Loucy (cell line): ENCODE results near the gene OR10A6.

Source experiments
- EZH2phosphoT487 ChIP-seq: fragments of 200-600 bp; IDR thresholded peaks from 2 replicates; pipeline ENCODE4 v1.6.1; 2018; ENCODE audit warnings: antibody characterized with exemption, mild to moderate bottlenecking, moderate library complexity, borderline replicate concordance
- TF ChIP-seq, protein P1 (sequence below): fragments of 200-600 bp; sonication (generic); conservative IDR thresholded peaks from 2 replicates; pipeline ENCODE4 v1.5.1; 2014; ENCODE audit warnings: mild to moderate bottlenecking, antibody characterized with exemption, low read length

DNA sequence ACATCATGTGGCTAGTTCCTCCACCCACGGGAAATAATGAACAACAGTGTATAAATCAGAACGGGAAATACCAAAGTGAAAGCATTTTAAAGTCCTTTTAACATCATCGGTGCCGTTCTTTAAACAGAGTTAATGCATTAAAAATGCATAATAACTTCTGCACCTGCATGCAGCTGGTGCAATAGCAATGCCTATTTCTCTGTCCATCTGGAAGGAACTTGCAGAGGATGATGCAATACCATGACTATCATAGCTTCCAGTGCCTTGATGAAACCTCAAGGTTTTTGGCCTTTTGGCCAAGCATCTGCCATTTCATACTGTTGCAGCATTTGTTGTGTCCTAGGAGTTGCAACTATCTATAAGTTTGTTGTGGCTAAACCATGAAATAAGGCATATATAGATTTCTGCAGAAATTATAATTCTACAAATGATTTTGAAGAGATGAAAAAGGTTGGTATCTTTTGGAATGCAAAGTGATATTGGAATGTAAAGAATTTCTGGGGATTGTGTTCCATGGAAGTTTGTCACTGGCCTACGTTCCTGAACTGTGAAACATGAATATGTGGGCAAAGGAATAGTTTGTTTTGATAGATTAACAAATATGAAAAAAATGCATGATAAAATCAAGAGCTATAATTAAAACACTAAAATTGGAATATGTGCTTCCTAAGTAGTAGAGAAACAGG, 46.3 kb upstream of the OR10A6 start:
- TF ChIP-seq, protein P1, sequence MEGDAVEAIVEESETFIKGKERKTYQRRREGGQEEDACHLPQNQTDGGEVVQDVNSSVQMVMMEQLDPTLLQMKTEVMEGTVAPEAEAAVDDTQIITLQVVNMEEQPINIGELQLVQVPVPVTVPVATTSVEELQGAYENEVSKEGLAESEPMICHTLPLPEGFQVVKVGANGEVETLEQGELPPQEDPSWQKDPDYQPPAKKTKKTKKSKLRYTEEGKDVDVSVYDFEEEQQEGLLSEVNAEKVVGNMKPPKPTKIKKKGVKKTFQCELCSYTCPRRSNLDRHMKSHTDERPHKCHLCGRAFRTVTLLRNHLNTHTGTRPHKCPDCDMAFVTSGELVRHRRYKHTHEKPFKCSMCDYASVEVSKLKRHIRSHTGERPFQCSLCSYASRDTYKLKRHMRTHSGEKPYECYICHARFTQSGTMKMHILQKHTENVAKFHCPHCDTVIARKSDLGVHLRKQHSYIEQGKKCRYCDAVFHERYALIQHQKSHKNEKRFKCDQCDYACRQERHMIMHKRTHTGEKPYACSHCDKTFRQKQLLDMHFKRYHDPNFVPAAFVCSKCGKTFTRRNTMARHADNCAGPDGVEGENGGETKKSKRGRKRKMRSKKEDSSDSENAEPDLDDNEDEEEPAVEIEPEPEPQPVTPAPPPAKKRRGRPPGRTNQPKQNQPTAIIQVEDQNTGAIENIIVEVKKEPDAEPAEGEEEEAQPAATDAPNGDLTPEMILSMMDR = no peak
- TF ChIP-seq EZH2phosphoT487 = no peak
